GM12878 (cell line): ENCODE data around the gene SARS2. TPM values are rescaled to one million over a fixed set of nuclear protein-coding genes. Genes with fewer than 3 reads are reported as not detected.

Experiments used
- ATAC-seq: fragments of 200-7000 bp; cut with Tn5 transposase; 3 replicates; pipeline ENCODE4 v1.9.1; 2020; ENCODE audit warnings: mild to moderate bottlenecking, moderate library complexity
- BruUV-seq: library from RNA; stranded (reverse); fragments of 400-500 nt; replicated peaks from 2 replicates; lab custom pipeline; 2021; lab: Mats Ljungman, UMichigan
- CTCF ChIA-PET: fragments of 300-600 bp; sonication (Branson Sonifier 250); formaldehyde crosslinking; extraction: SDS; loops from one replicate; lab custom pipeline; 2021; ENCODE audit warnings: inconsistent platforms; lab: Yijun Ruan, JAX
- POLR2A ChIA-PET: fragments of 350-600 bp; formaldehyde crosslinking; extraction: SDS; loops from one replicate; lab custom pipeline; 2021; ENCODE audit warnings: inconsistent platforms; lab: Charles Lee
- RAD21 ChIA-PET: fragments of 300-600 bp; sonication (Branson Sonifier 250); formaldehyde crosslinking; loops from one replicate; lab custom pipeline; 2023; ENCODE audit warnings: antibody characterized with exemption; ENCODE audit not compliant: unreplicated experiment; lab: Charles Lee
- SMC1A ChIA-PET: fragments of 300-600 bp; sonication (Branson Sonifier 250); formaldehyde crosslinking; loops from one replicate; lab custom pipeline; 2023; ENCODE audit not compliant: unreplicated experiment, uncharacterized antibody; lab: Charles Lee
- DNase-seq: peaks from one replicate; pipeline ENCODE4 v3.0.0-alpha.2; 2011; ENCODE audit warnings: low read depth, low spot score
- FAIRE-seq: peaks from 3 replicates; lab custom pipeline; 2011; peaks lifted over from hg19 to GRCh38; lab: Jason Lieb, UNC
- H2AFZ ChIP-seq: 2 replicates; pipeline ENCODE4 v1.6.0; 2011; ENCODE audit warnings: low read depth, low read length, control low read depth; ENCODE audit not compliant: control insufficient read depth
- H3K27ac ChIP-seq: 2 replicates; pipeline ENCODE4 v1.5.1; 2011; ENCODE audit warnings: control low read depth; ENCODE audit not compliant: control insufficient read depth, insufficient read depth
- H3K27me3 ChIP-seq, 2 experiments: replicated peaks in 1 of 2; 2 replicates each; pipeline versions ENCODE4 v1.6.0 to v1.6.1; 2011; ENCODE audit warnings: low read length in 1 of 2; ENCODE audit not compliant: control insufficient read depth in 2 of 2, insufficient read depth in 2 of 2
- H3K36me3 ChIP-seq, 2 experiments: 2 replicates each; pipeline ENCODE4 v1.5.1; 2011; ENCODE audit warnings: low read length in 1 of 2; ENCODE audit not compliant: control insufficient read depth in 2 of 2, insufficient read depth in 2 of 2
- H3K4me1 ChIP-seq: 2 replicates; pipeline ENCODE4 v1.6.1; 2011; ENCODE audit warnings: mild to moderate bottlenecking, low read length, moderate library complexity, mixed read lengths; ENCODE audit not compliant: control insufficient read depth, insufficient read depth
- H3K4me2 ChIP-seq: 2 replicates; pipeline ENCODE4 v1.6.0; 2011; ENCODE audit warnings: control low read depth; ENCODE audit not compliant: control insufficient read depth, insufficient read depth
- H3K4me3 ChIP-seq: fragments of 200-600 bp; sonication (generic); 2 replicates; pipeline ENCODE4 v1.5.1; 2016
- H3K79me2 ChIP-seq: 2 replicates; pipeline ENCODE4 v1.6.0; 2011; ENCODE audit warnings: low read length; ENCODE audit not compliant: control insufficient read depth, insufficient read depth
- H3K9ac ChIP-seq: 2 replicates; pipeline ENCODE4 v1.8.0; 2011; ENCODE audit warnings: low read length, control low read depth, mixed read lengths; ENCODE audit not compliant: control insufficient read depth, insufficient read depth
- H3K9me3 ChIP-seq: replicated peaks from 3 replicates; pipeline ENCODE4 v1.5.1; 2011; ENCODE audit warnings: mild to moderate bottlenecking, low read length; ENCODE audit not compliant: control insufficient read depth, insufficient read depth
- H4K20me1 ChIP-seq: 2 replicates; pipeline ENCODE4 v1.6.0; 2011; ENCODE audit not compliant: control insufficient read depth, insufficient read depth
- BHLHE40 ChIP-seq, 2 experiments: fragments of 450-650 bp in 1 of 2; IDR thresholded peaks; 2 replicates each; pipeline ENCODE4 v1.6.1; 2011 to 2017; ENCODE audit warnings: low read depth in 2 of 2, borderline replicate concordance in 1 of 2, improper control_type of control experiment in 1 of 2, low read length in 1 of 2, mild to moderate bottlenecking in 1 of 2
- CEBPZ ChIP-seq: fragments of 150-350 bp; IDR thresholded peaks from 2 replicates; pipeline ENCODE4 v1.6.1; 2016; ENCODE audit warnings: low read depth, low read length
- ELK1 ChIP-seq: IDR thresholded peaks from 2 replicates; pipeline ENCODE4 v1.6.1; 2012; ENCODE audit warnings: low read depth, low read length, improper control_type of control experiment
- ESRRA ChIP-seq: IDR thresholded peaks from 2 replicates; pipeline ENCODE4 v1.6.1; 2012; ENCODE audit warnings: mild to moderate bottlenecking, low read length, improper control_type of control experiment
- MXI1 ChIP-seq: fragments of 150-350 bp; IDR thresholded peaks from 2 replicates; pipeline ENCODE4 v1.6.1; 2011; ENCODE audit warnings: low read depth, mild to moderate bottlenecking, inconsistent platforms, low read length, improper control_type of control experiment
- NFIC ChIP-seq: IDR thresholded peaks from 2 replicates; pipeline ENCODE4 v1.6.1; 2012; ENCODE audit warnings: low read depth, mild to moderate bottlenecking, inconsistent platforms, low read length, moderate library complexity
- PML ChIP-seq: IDR thresholded peaks from 2 replicates; pipeline ENCODE4 v1.6.1; 2012; ENCODE audit warnings: low read length, inconsistent platforms
- POLR2AphosphoS5 ChIP-seq: IDR thresholded peaks from 2 replicates; pipeline ENCODE4 v1.6.1; 2011; ENCODE audit warnings: mild to moderate bottlenecking, low read length, inconsistent platforms
- RFX5 ChIP-seq: IDR thresholded peaks from 2 replicates; pipeline ENCODE4 v1.6.1; 2011; ENCODE audit warnings: low read depth, low read length, improper control_type of control experiment
- SREBF1 ChIP-seq: IDR thresholded peaks from 2 replicates; pipeline ENCODE4 v1.6.1; 2012; ENCODE audit warnings: mild to moderate bottlenecking, low read length
- SUPT20H ChIP-seq: IDR thresholded peaks from 2 replicates; pipeline ENCODE4 v1.6.1; 2011; ENCODE audit warnings: low read depth, mild to moderate bottlenecking, low read length, moderate library complexity, borderline replicate concordance; ENCODE audit not compliant: control insufficient read depth
- ZNF592 ChIP-seq: fragments of 450-650 bp; IDR thresholded peaks from 2 replicates; pipeline ENCODE4 v1.6.1; 2017; ENCODE audit warnings: mild to moderate bottlenecking, moderate library complexity
- WGBS: methylation state at CpG from one replicate; pipeline ENCODE4 v1.1.6; 2016; ENCODE audit warnings: low lambda C conversion rate; ENCODE audit not compliant: insufficient replicate concordance, insufficient coverage; ENCODE audit errors: missing lambda C conversion rate; 5-methylcytosine and 5-hydroxymethylcytosine counted together
- in situ Hi-C: fragments of 300-500 bp; cut with MboI; formaldehyde crosslinking; loops from 9 replicates; pipeline ENCODE4 v1.14.3; 2018; ENCODE audit warnings: mixed read lengths
- intact Hi-C: fragments of 100-400 bp; cut with micrococcal nuclease; formaldehyde crosslinking; loops from one replicate; pipeline ENCODE4 v1.14.2; 2022; ENCODE audit not compliant: unreplicated experiment
- polyA plus RNA-seq, 11 experiments: library from polyadenylated mRNA; depleted of rRNA in 4 of 11; unstranded in 6 of 11; stranded (reverse) in 5 of 11; fragments of >200 nt; fragmentation: Nextera tagmentation in 4 of 11; fragmentation: Illumina TruSeq in 1 of 11; extraction: Ambion mirVana in 4 of 11; extraction: Trizol in 1 of 11; gene quantifications; 1 replicate in 1 of 11; 2 replicates in 10 of 11; pipeline versions ENCODE4 v1.2.1 to v1.2.3, GENCODE V29; 2011 to 2016; ENCODE audit warnings: inconsistent platforms in 2 of 11, missing spikeins in 2 of 11, low read depth in 1 of 11
- total RNA-seq, 4 experiments: library from RNA; depleted of rRNA in 3 of 4; stranded (reverse); fragments of >200 nt in 3 of 4; fragmentation: Illumina TruSeq in 1 of 4; extraction: Trizol in 1 of 4; gene quantifications; 2 replicates each; pipeline versions ENCODE4 v1.2.1 to v1.2.3, GENCODE V29; 2013 to 2021
- TF ChIP-seq, protein P1 (sequence below): fragments of 450-650 bp; IDR thresholded peaks from 2 replicates; pipeline ENCODE4 v1.6.1; 2017; ENCODE audit warnings: mild to moderate bottlenecking

Gene SARS2
- total and polyA plus RNA-seq, 10 of the 15 experiments (the other 5 are each of a cell fraction or from before 2014, with no cell fraction given): 2.6 to 50.3 (median 27.5) TPM

DNA sequence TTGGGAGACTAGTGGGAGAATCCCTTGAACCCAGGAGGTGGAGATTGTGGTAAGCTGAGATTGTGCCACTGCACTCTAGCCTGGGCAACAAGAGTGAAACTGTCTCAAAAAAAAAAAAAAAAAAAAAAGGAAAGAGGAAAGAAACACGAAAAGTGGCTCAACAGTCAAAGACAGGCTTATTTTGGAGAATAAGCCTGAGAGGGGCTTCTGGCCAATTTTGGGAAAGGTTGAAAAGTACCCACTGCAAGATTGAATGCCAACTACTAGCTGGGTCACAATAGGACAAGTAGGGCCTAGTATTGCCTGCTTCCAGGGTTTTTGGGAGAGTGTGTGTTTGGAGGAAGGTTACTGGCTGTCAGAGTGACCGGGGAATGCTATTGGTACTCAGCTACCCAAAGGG is 27.7 kb upstream of the SARS2 start:
- Histone ChIP-seq H3K27ac (no peak overlapping the region), H3K36me3 (no peaks in the 10 kb centered on the region), H3K4me3 (no peak overlapping the region), H3K4me1 (no peaks in the 10 kb centered on the region), H4K20me1 (no peaks in the 10 kb centered on the region), H3K27me3 (no peaks in the 10 kb centered on the region), H3K9ac (no peak overlapping the region), H3K4me2 (no peak overlapping the region), H3K79me2 (no peaks in the 10 kb centered on the region), H2AFZ (no peak overlapping the region), H3K9me3 (no peaks in the 10 kb centered on the region)
- in situ Hi-C loops (no loop called here), intact Hi-C loops (no loop called here)
- 31% methylated on average over 2 of the region's 2 CpGs for WGBS
- DNase-seq: no peak
- ChIA-PET SMC1A (interaction anchor here (0.6 to 1.3 kb wide), 2 partner anchors 24 to 80 kb away, joined by 3 to 4 read pairs; no protein-coding TSS in a partner anchor), RAD21 (interaction anchor here (0.7 kb wide), 1 partner anchor 20 kb away, joined by 5 read pairs; no protein-coding TSS in a partner anchor), POLR2A (interaction anchor here (0.6 kb wide), 2 partner anchors 67 to 438 kb away, joined by 3 read pairs; no protein-coding TSS in a partner anchor), CTCF (interaction anchor here (1.4 to 4.5 kb wide), 2 partner anchors 94 to 152 kb away, joined by 3 to 20 read pairs; no protein-coding TSS in a partner anchor)
- no peak for FAIRE-seq
- no TSS peak for BruUV-seq
- TF ChIP-seq POLR2AphosphoS5 (no peak), BHLHE40 (IDR thresholded peaks at IDR 0.05; ENCODE audit: borderline replicate concordance in 1 of 2, low read depth in 2 of 2, low read length in 1 of 2) (no peak), SREBF1 (no peak), CEBPZ (no peak), ELK1 (no peak), PML (no peak), RFX5 (no peak), ZNF592 (no peak), NFIC (no peak), MXI1 (no peak), ESRRA (no peak), SUPT20H (no peak)
- TF ChIP-seq, protein P1, sequence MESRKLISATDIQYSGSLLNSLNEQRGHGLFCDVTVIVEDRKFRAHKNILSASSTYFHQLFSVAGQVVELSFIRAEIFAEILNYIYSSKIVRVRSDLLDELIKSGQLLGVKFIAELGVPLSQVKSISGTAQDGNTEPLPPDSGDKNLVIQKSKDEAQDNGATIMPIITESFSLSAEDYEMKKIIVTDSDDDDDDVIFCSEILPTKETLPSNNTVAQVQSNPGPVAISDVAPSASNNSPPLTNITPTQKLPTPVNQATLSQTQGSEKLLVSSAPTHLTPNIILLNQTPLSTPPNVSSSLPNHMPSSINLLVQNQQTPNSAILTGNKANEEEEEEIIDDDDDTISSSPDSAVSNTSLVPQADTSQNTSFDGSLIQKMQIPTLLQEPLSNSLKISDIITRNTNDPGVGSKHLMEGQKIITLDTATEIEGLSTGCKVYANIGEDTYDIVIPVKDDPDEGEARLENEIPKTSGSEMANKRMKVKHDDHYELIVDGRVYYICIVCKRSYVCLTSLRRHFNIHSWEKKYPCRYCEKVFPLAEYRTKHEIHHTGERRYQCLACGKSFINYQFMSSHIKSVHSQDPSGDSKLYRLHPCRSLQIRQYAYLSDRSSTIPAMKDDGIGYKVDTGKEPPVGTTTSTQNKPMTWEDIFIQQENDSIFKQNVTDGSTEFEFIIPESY: no peak
- no peak for ATAC-seq
